C4-2B (cell line): ENCODE results near the gene SPATA12.

Experiments
- CTCF ChIP-seq: fragments of 450-650 bp; conservative IDR thresholded peaks from 2 replicates; pipeline ENCODE4 v1.5.1; 2017; ENCODE audit warnings: mild to moderate bottlenecking
- ZFX ChIP-seq: fragments of 450-650 bp; IDR thresholded peaks from 2 replicates; pipeline ENCODE4 v1.6.1; 2017

- TF ChIP-seq CTCF (no peak), ZFX (no peak)
These were observed 13.2 kb downstream of the SPATA12 start for GRCh38 chr3:57073628-57074027.
